HCT116 (cell line): ENCODE measurements around the gene AIDA.

Experiments used
- CTCF ChIP-seq, 3 experiments: fragments of 200-600 bp in 1 of 3; sonication (generic) in 1 of 3; IDR thresholded peaks in 2 of 3; conservative IDR thresholded peaks in 1 of 3; 2 replicates each; pipeline ENCODE4 v1.5.1; 2012 to 2017; ENCODE audit warnings: low read depth in 2 of 3, low read length in 2 of 3, antibody characterized with exemption in 1 of 3, borderline replicate concordance in 1 of 3, control low read depth in 1 of 3, mild to moderate bottlenecking in 1 of 3, mixed read lengths in 1 of 3, mixed run types in 1 of 3, moderate library complexity in 1 of 3; ENCODE audit not compliant: insufficient read depth in 1 of 3
- ELF1 ChIP-seq: IDR thresholded peaks from 2 replicates; pipeline ENCODE4 v1.6.1; 2012; ENCODE audit warnings: low read depth, borderline replicate concordance
- EZH2 ChIP-seq: fragments of 200-600 bp; sonication (generic); IDR thresholded peaks from 2 replicates; pipeline ENCODE4 v1.6.1; 2017; ENCODE audit warnings: antibody characterized with exemption, mixed run types
- EZH2phosphoT487 ChIP-seq: fragments of 200-600 bp; IDR thresholded peaks from 2 replicates; pipeline ENCODE4 v1.6.1; 2018; ENCODE audit warnings: antibody characterized with exemption, borderline replicate concordance
- POLR2AphosphoS5 ChIP-seq: IDR thresholded peaks from 2 replicates; pipeline ENCODE4 v1.6.1; 2011; ENCODE audit warnings: mild to moderate bottlenecking, low read depth, low read length, moderate library complexity
- SRF ChIP-seq: IDR thresholded peaks from 2 replicates; pipeline ENCODE4 v1.6.1; 2012; ENCODE audit warnings: low read depth
- TF ChIP-seq, protein P1 (sequence below): IDR thresholded peaks from 2 replicates; pipeline ENCODE4 v1.6.1; 2012; ENCODE audit warnings: low read depth

GRCh38 chr1:222751255-222751654, 39.0 kb upstream of the AIDA start:
- TF ChIP-seq EZH2 (no peak), EZH2phosphoT487 (no peak), ELF1 (no peak), CTCF (IDR thresholded peaks at IDR 0.05 in 2 of 3, conservative IDR thresholded peaks at IDR 0.05 in 1 of 3; ENCODE audit: borderline replicate concordance in 1 of 3, insufficient read depth in 1 of 3, low read depth in 2 of 3, low read length in 2 of 3) (no peak), POLR2AphosphoS5 (no peak), SRF (no peak)
- TF ChIP-seq, protein P1, sequence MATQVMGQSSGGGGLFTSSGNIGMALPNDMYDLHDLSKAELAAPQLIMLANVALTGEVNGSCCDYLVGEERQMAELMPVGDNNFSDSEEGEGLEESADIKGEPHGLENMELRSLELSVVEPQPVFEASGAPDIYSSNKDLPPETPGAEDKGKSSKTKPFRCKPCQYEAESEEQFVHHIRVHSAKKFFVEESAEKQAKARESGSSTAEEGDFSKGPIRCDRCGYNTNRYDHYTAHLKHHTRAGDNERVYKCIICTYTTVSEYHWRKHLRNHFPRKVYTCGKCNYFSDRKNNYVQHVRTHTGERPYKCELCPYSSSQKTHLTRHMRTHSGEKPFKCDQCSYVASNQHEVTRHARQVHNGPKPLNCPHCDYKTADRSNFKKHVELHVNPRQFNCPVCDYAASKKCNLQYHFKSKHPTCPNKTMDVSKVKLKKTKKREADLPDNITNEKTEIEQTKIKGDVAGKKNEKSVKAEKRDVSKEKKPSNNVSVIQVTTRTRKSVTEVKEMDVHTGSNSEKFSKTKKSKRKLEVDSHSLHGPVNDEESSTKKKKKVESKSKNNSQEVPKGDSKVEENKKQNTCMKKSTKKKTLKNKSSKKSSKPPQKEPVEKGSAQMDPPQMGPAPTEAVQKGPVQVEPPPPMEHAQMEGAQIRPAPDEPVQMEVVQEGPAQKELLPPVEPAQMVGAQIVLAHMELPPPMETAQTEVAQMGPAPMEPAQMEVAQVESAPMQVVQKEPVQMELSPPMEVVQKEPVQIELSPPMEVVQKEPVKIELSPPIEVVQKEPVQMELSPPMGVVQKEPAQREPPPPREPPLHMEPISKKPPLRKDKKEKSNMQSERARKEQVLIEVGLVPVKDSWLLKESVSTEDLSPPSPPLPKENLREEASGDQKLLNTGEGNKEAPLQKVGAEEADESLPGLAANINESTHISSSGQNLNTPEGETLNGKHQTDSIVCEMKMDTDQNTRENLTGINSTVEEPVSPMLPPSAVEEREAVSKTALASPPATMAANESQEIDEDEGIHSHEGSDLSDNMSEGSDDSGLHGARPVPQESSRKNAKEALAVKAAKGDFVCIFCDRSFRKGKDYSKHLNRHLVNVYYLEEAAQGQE = no peak
